ENCODE results near the gene HARS1.
"Not testable (repeated sequence)": the region's sequence is repeated elsewhere in the genome, so short reads cannot be mapped to it uniquely, and the experiment has no call there.

HARS1 gene

DNA sequence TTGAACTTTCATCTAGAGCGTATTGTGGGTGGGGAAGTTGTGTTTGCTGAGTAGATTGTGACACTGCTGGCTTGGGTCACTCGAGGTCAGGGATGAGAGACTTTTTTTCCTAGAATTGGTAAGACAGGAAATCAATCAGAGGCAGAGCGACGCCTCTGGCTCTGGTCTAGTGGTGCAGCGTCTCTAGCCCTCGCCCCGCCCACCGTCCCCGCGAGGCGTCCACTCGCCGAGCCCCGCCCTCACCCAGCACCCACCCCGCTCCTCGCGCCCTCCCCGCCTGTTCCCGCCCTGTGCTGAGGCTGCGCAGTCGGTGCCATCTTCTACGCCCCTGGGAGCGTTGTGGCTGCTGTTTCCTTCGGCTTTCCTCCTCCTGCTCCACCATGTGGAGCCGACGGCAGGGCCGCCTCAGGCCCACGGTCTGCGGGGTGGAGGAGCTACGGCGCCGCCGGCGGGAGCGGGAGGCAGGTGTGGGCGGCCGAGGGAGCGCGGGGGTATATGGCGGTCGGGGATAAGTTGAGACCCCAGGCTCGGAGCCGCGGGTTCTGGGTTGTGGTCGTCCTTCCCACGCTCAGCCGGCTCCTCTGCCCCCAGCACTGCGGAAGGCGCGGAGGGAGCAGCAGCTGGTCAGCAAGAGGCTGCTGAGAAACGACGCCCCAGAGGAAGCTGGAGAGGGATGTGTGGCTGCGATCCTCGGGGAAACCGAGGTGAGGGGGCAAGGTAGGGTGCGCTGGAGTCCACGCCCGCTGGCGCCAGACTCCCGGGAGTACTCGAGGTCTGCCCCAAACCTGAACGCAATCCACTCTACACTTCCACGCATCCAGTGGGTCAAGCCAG lies 51.8 kb downstream of the HARS1 start, which contains the start of gene TMCO6:
Gene TMCO6, plus strand, starts transcription at position 304 of the 834 bp plus-strand sequence. Its CDS starts 77 bp downstream, at position 381.
- no peaks in the 10 kb centered on the region for H3K9me3 ChIP-seq (ENCODE audit: low read length)
- H4K20me1 ChIP-seq (ENCODE audit: insufficient read depth, low read length) = no peaks in the 10 kb centered on the region
- H3K4me2 ChIP-seq (ENCODE audit: low read length) = peak within 1 kb of the TSS; percentile 91
- H3K4me1 ChIP-seq (ENCODE audit: insufficient read depth, low read length, severe bottlenecking) = peaks cover 21% of the 10 kb centered on the region
- H3K27me3 ChIP-seq (ENCODE audit: insufficient read depth, low read length) = no peaks in the 10 kb centered on the region
- H2AFZ ChIP-seq (ENCODE audit: low read length) = peak within 1 kb of the TSS; percentile 53
- peak within 1 kb of the TSS; percentile 78 for H3K4me3 ChIP-seq (ENCODE audit: low read depth, low read length, poor library complexity, severe bottlenecking)
- no peaks in the 10 kb centered on the region for H3F3A ChIP-seq (ENCODE audit: insufficient read depth, low read length)
- H3K79me2 ChIP-seq (ENCODE audit: insufficient read depth, low read length) = no peaks in the 10 kb centered on the region
- peaks cover 33% of the 10 kb centered on the region; the same call in 1 of the 2 replicates for H3K36me3 ChIP-seq (ENCODE audit: insufficient read depth, low read length)
- H3K9ac ChIP-seq (ENCODE audit: low read length) = peak within 1 kb of the TSS; percentile 86
- no peak for TF ChIP-seq EZH2 (IDR thresholded peaks at IDR 0.05; ENCODE audit: borderline replicate concordance, low read length)
- TF ChIP-seq, protein P1, sequence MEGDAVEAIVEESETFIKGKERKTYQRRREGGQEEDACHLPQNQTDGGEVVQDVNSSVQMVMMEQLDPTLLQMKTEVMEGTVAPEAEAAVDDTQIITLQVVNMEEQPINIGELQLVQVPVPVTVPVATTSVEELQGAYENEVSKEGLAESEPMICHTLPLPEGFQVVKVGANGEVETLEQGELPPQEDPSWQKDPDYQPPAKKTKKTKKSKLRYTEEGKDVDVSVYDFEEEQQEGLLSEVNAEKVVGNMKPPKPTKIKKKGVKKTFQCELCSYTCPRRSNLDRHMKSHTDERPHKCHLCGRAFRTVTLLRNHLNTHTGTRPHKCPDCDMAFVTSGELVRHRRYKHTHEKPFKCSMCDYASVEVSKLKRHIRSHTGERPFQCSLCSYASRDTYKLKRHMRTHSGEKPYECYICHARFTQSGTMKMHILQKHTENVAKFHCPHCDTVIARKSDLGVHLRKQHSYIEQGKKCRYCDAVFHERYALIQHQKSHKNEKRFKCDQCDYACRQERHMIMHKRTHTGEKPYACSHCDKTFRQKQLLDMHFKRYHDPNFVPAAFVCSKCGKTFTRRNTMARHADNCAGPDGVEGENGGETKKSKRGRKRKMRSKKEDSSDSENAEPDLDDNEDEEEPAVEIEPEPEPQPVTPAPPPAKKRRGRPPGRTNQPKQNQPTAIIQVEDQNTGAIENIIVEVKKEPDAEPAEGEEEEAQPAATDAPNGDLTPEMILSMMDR (IDR thresholded peaks at IDR 0.05; ENCODE audit: low read length) = peak; percentile 70
- no peaks in the 10 kb centered on the region for H3K9me2 ChIP-seq (ENCODE audit: low read depth, low read length)
- H3K27ac ChIP-seq (ENCODE audit: low read depth, low read length, poor library complexity, severe bottlenecking) = no peak within 1 kb of the TSS

DNA sequence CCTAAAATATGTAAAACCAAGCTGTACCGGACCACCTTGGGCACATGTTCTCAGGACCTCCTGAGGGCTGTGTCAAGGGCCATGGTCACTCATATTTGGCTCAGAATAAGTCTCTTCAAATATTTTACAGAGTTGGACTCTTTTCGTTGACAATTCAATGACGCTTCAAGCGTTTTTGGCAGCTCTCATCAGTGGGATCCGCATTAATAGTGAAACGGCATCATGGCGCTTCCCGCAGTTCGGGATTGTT lies 52.3 kb downstream of the HARS1 start:
- not testable (repeated sequence) for H3K79me2 ChIP-seq (ENCODE audit: insufficient read depth, low read length); H3K9me2 ChIP-seq (ENCODE audit: low read depth, low read length); H4K20me1 ChIP-seq (ENCODE audit: insufficient read depth, low read length); H3K9me3 ChIP-seq (ENCODE audit: low read length); H3F3A ChIP-seq (ENCODE audit: insufficient read depth, low read length); H3K27me3 ChIP-seq (ENCODE audit: insufficient read depth, low read length); H3K27ac ChIP-seq (ENCODE audit: low read depth, low read length, poor library complexity, severe bottlenecking)
- Histone ChIP-seq H2AFZ (ENCODE audit: low read length) (peak overlapping the region; percentile 53), H3K4me1 (ENCODE audit: insufficient read depth, low read length, severe bottlenecking) (peaks cover 21% of the 10 kb centered on the region), H3K4me2 (ENCODE audit: low read length) (peak overlapping the region; percentile 91), H3K9ac (ENCODE audit: low read length) (peak overlapping the region; percentile 52), H3K36me3 (ENCODE audit: insufficient read depth, low read length) (peaks cover 27% of the 10 kb centered on the region; the same call in 1 of the 2 replicates), H3K4me3 (ENCODE audit: low read depth, low read length, poor library complexity, severe bottlenecking) (peak overlapping the region; percentile 78)

DNA sequence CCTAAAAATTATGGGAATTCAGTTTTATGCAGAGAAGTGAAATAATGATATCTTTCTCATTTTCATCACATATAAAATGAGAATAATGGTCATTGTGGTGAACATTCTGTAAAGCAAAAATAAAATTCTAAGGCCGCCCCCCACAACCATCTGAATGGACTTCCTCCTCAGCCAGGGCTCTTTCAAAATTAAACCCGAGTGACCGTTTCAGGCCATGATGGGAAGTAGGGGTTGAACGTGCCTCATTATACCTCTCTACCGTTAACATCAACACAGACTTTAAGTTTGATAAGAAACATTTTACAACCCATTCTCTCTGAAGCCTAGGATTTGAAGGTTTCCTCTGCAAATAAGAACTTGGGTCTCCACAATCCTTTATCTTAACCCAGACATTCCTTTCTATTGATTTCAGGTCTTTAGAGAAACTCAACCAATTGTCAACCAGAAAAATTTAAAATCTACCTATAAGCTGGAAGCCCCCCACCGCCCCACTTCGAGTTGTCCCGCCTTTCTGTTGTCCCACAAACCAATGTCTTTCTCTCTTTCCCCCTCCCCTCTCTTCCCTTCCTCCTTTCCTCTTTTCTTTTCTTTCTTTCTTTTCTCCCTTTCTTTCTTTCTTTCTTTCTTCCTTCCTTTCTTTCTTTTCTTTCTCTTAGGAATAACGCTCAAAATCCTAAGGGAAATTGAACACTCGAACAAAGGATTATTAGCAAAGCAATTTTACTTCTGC lies 53.6 kb downstream of the HARS1 start:
- peaks cover 29% of the 10 kb centered on the region for H3K4me1 ChIP-seq (ENCODE audit: insufficient read depth, low read length, severe bottlenecking)

More for the DNA sequence above, 53.6 kb downstream of the HARS1 start:
- no peak overlapping the region for H3K4me3 ChIP-seq (ENCODE audit: low read depth, low read length, poor library complexity, severe bottlenecking)
- no peaks in the 10 kb centered on the region for H3K9me3 ChIP-seq (ENCODE audit: low read length)
- H2AFZ ChIP-seq (ENCODE audit: low read length) = no peak overlapping the region
- no peak overlapping the region for H3K27ac ChIP-seq (ENCODE audit: low read depth, low read length, poor library complexity, severe bottlenecking)
- no peak for TF ChIP-seq EZH2 (IDR thresholded peaks at IDR 0.05; ENCODE audit: borderline replicate concordance, low read length)
- TF ChIP-seq, protein P1 (IDR thresholded peaks at IDR 0.05; ENCODE audit: low read length) = no peak
- H3K9me2 ChIP-seq (ENCODE audit: low read depth, low read length) = no peaks in the 10 kb centered on the region
- peaks cover 19% of the 10 kb centered on the region; the same call in 1 of the 2 replicates for H3K36me3 ChIP-seq (ENCODE audit: insufficient read depth, low read length)
- no peaks in the 10 kb centered on the region for H3K79me2 ChIP-seq (ENCODE audit: insufficient read depth, low read length)
- no peaks in the 10 kb centered on the region for H4K20me1 ChIP-seq (ENCODE audit: insufficient read depth, low read length)
- no peaks in the 10 kb centered on the region; the same call in 1 of the 2 replicates for H3K27me3 ChIP-seq (ENCODE audit: insufficient read depth, low read length)
- no peak overlapping the region for H3K9ac ChIP-seq (ENCODE audit: low read length)
- no peak overlapping the region for H3K4me2 ChIP-seq (ENCODE audit: low read length)
- H3F3A ChIP-seq (ENCODE audit: insufficient read depth, low read length) = no peaks in the 10 kb centered on the region
